Esophagus mucosa (tissue), 1 donor: Measurements from ENCODE around the gene FAXDC2. TPM values are rescaled to one million over a fixed set of nuclear protein-coding genes. Genes with fewer than 3 reads are reported as not detected.

ENCODE experiments used
- ATAC-seq: fragments of 200-7000 bp; cut with Tn5 transposase; one replicate; pipeline ENCODE4 v1.9.1; 2020
- total RNA-seq: library from RNA; stranded (reverse); gene quantifications from one replicate; pipeline ENCODE4 v1.2.4, GENCODE V29; 2023
- donor health status: DM: yes; HTN: yes; CAD: no.

FAXDC2 gene
- total RNA-seq, 1 donor from 2014 or later: 2.9 TPM

GRCh38 chr5:154794525-154795234 lies 55.7 kb downstream of the FAXDC2 start:
- no peak for ATAC-seq

GRCh38 chr5:154793599-154794524 lies 56.5 kb downstream of the FAXDC2 start:
- no peak for ATAC-seq

GRCh38 chr5:154791535-154791934 lies 58.9 kb downstream of the FAXDC2 start:
- ATAC-seq: no peak

GRCh38 chr5:154788212-154788611 lies 62.2 kb downstream of the FAXDC2 start:
- ATAC-seq: no peak

GRCh38 chr5:154786414-154786813 lies 64.0 kb downstream of the FAXDC2 start:
- no peak for ATAC-seq

DNA sequence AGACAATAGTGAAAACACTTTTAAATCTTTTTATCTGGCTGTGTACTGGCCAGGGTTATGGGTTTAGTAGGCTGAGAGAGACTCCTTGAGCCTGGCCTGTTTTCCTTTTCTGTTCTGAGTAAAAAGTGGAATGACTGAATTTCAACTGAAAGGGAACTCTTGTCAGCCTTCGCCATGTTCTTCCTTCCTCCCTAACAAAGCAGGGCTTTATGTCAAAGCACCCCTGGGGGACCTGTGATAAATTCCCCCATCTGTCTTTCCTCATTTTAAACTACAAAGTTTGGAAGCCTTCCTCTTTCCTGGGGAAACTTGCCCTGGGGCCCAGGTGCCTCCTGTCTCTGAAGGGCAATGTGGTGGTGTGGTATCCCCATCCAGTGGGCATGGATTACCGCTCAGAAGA lies 65.5 kb downstream of the FAXDC2 start:
- no peak for ATAC-seq

DNA sequence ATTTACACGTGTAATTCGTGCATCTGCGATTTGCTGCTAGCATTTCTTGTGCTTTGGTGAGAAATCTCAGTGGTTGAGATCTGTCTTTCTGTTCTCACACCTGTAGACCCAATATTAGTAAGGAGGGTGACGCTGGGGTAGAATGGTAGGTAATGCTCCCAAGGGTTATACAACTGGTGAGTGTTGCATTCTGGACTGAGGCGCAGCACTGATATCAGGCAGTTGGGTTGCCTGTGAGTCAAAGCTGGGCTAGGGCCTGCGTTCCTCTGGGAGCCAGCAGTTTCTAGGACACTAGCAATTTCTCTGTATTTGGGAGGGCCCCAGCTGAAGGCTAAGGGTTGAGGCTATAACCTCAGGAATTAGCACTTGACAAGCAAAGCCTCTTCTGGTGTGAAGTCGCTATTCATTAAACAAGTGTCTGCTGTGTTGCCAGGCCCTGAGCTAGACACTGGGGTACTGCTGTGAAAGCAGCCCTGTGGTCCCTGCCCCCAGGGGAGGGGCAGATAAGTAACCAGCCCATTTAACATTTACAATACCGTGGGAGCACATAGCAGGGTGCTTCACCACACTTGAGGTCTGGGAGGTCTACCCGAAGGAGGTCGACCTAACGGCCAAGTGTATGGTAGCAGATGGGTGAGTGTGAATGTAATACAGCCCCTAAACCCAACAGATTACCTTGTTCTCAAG lies 66.5 kb downstream of the FAXDC2 start:
- ATAC-seq: no peak

GRCh38 chr5:154782812-154783592 lies 67.4 kb downstream of the FAXDC2 start:
- no peak for ATAC-seq

DNA sequence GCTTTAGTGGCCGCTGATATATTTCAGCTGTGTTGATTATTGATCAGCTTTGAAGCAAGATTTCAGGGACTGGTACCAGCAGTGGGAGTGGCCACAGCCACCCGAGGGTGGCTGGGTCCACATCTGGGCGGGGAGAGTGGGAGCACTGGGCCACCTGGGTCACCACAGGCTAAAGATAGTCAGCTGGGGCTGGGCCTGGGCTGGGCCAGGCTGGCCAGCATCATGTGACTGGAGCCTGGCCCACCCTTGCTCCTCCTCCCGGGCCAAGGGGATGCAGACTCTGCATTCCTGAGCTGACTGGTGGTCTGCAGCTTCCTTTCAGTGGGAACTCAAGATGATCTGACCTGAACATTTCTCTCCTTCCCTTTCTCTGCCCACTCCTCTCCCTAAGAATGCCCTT lies 68.1 kb downstream of the FAXDC2 start:
- ATAC-seq: no peak

DNA sequence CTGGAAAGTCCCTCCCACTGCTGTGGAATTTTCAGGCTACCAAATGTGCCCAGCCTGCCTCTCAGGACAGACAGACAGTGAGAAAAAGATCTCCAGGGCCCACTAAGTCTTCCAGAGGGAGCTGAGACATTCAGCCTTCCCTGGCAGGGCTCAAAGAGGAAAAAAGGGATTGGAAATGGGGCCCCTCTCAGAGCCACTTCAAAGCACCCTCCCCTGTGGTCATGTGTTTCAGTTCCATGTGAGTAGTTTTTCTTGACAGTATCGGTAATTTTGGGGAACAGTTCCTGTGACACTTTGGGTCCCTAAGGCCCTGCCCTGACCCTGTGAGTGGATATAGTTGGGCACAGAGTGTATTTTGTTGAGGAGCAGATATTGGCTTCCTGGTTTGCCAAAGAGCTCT lies 70.3 kb downstream of the FAXDC2 start:
- ATAC-seq: no peak

DNA sequence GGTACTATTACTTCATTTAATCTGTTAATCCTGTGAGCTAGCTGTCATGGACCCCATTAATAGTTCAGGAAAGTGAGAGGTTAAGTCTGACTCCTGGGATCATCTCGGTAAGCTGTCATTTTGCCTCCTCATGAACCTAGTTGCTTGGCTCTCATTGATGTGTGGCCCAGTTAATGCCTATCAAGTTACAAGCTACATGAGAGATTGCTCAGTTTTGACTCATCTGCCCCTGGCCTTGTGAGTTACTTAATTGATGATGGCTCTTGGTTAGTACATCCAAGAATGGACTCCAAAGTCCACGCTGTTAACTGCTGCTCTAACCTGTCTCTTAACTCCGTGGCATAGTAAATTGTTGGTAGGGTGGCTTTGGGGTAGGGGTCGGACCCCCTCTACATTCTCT lies 71.3 kb downstream of the FAXDC2 start:
- peak; percentile 64 for ATAC-seq

GRCh38 chr5:154778534-154778933 lies 71.9 kb downstream of the FAXDC2 start:
- ATAC-seq: no peak

GRCh38 chr5:154776167-154776566 lies 74.2 kb downstream of the FAXDC2 start:
- ATAC-seq: no peak

DNA sequence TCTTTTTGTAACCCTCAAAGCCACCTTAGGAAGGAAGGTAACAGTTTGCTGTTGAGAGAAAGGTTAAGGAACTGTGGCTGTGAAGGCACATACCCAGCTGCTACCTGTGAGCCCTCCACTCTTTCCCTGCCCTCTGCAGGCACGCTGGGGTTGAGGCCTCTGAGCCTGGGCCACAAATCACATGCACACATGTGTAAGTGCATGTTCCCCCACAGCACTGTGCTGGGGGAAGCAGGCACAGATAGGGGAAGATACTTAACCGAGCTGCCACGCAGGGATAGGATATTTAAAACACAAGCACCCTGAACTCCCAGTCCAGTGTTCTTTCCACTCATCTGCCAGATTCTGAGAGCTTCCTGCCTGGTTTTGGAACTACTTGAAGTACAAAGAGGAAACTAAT lies 77.1 kb downstream of the FAXDC2 start:
- no peak for ATAC-seq

- ATAC-seq: no peak
Measured at GRCh38 chr5:154771383-154771901, 79.0 kb downstream of the FAXDC2 start.

DNA sequence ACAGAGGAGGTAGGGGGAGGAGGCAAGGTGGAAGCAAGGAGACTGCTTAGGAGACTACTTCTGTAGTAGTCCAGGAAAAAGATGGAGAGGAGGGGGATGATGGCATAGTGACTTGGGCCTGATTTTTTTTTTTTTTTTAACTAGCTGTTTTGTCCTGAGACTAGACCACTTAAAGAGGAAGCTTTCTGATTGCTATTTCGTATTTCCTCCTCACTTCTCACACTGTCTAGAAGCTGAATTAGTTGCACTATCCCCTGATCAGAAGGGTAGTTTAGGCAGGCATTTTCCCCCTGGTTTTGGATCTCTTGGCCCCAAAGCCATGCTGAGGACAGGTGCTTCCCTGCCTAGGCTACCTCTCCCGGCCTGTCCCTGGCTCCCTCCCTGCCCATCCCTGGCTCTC lies 80.3 kb downstream of the FAXDC2 start:
- no peak for ATAC-seq

Other genes with a start within 250 kb of the FAXDC2 start
- 144 TPM for gene LARP1, start 95.2 kb downstream of the FAXDC2 start, total RNA-seq
- 25.7 TPM for gene CNOT8, start 8.0 kb upstream of the FAXDC2 start, total RNA-seq
- gene GEMIN5, start 87.6 kb upstream of the FAXDC2 start, total RNA-seq: 11.0 TPM
- gene MRPL22, start 90.5 kb upstream of the FAXDC2 start, total RNA-seq: 43.7 TPM
- not detected for gene KIF4B, start 163.2 kb upstream of the FAXDC2 start, total RNA-seq